ENCODE data around the gene RWDD4. TPM values are rescaled to one million over a fixed set of nuclear protein-coding genes. Genes with fewer than 3 reads are reported as not detected.
A peak's percentile ranks its signal among the peaks of the same experiment; 100 is the strongest.

Gene RWDD4
- total and polyA plus RNA-seq, 11 donors: 8.2 to 20.4 (median 15.8) TPM

- Histone ChIP-seq H3K4me3 (peak overlapping the region in 7 of 12 donors; percentile 1 to 39 (median 16)), H3K27me3 (no peaks in the 10 kb centered on the region), H3K4me1 (peaks cover 0 to 18% (median 2%) of the 10 kb centered on the region in 12 donors), H3K9me3 (no peaks in the 10 kb centered on the region), H3K36me3 (peaks cover 0 to 6% (median 0%) of the 10 kb centered on the region in 9 donors), H3K27ac (peak overlapping the region in 4 of 12 donors; percentile 14 to 67 (median 32))
- ATAC-seq: no peak
- intact Hi-C loops (cut with DNase I): no loop called here
- no peak for DNase-seq
- 69 to 76% (median 75%) methylated on average over 5 of the region's 5 CpGs for WGBS, 4 donors
- no peak for TF ChIP-seq CTCF (IDR thresholded peaks at IDR 0.05)
- no peak for TF ChIP-seq POLR2A (IDR thresholded peaks at IDR 0.05)
These were observed 23.2 kb downstream of the RWDD4 start for GRCh38 chr4:183635741-183636140.

GRCh38 chr4:183635321-183635720 lies 23.7 kb downstream of the RWDD4 start:
- Histone ChIP-seq H3K36me3 (peaks cover 0 to 6% (median 0%) of the 10 kb centered on the region in 9 donors), H3K4me3 (peak overlapping the region in 6 of 12 donors; percentile 1 to 39 (median 18)), H3K27me3 (no peaks in the 10 kb centered on the region), H3K4me1 (peaks cover 0 to 18% (median 2%) of the 10 kb centered on the region in 12 donors), H3K9me3 (no peaks in the 10 kb centered on the region), H3K27ac (peak overlapping the region in 4 of 12 donors; percentile 14 to 67 (median 32))
- DNase-seq: peak in 1 of 5 donors; percentile 13
- peak in 2 of 4 donors; percentile 41 to 58 for ATAC-seq
- TF ChIP-seq CTCF (IDR thresholded peaks at IDR 0.05): no peak
- TF ChIP-seq POLR2A (IDR thresholded peaks at IDR 0.05): no peak
- 40 to 48% (median 46%) methylated on average over 10 of the region's 10 CpGs for WGBS, 4 donors
- intact Hi-C loops (cut with DNase I): no loop called here

- H3K4me1 ChIP-seq: peaks cover 0 to 18% (median 2%) of the 10 kb centered on the region in 12 donors
- H3K27me3 ChIP-seq: no peaks in the 10 kb centered on the region
- no peak for ATAC-seq
- H3K9me3 ChIP-seq: no peaks in the 10 kb centered on the region
- H3K36me3 ChIP-seq: no peaks in the 10 kb centered on the region
- no peak for TF ChIP-seq CTCF (IDR thresholded peaks at IDR 0.05)
- TF ChIP-seq POLR2A (IDR thresholded peaks at IDR 0.05): no peak
- H3K27ac ChIP-seq: no peak overlapping the region
- no peak for DNase-seq
- WGBS, 4 donors: 83 to 85% (median 84%) methylated on average over 11 of the region's 11 CpGs
- intact Hi-C loops (cut with DNase I): no loop called here
- no peak overlapping the region for H3K4me3 ChIP-seq
These were observed 25.2 kb downstream of the RWDD4 start for GRCh38 chr4:183633476-183634400.

- intact Hi-C loops (cut with DNase I): no loop called here
- WGBS, 4 donors: 77 to 87% (median 84%) methylated on average over 10 to 12 of the region's 12 CpGs
- peaks cover 0 to 18% (median 2%) of the 10 kb centered on the region in 12 donors for H3K4me1 ChIP-seq
- H3K27ac ChIP-seq: no peak overlapping the region
- no peak for ATAC-seq
- H3K9me3 ChIP-seq: no peaks in the 10 kb centered on the region
- no peak overlapping the region for H3K4me3 ChIP-seq
- TF ChIP-seq CTCF (IDR thresholded peaks at IDR 0.05): no peak
- TF ChIP-seq POLR2A (IDR thresholded peaks at IDR 0.05): no peak
- H3K27me3 ChIP-seq: no peaks in the 10 kb centered on the region
- no peaks in the 10 kb centered on the region for H3K36me3 ChIP-seq
- no peak for DNase-seq
These were observed 26.3 kb downstream of the RWDD4 start for GRCh38 chr4:183632689-183633088.
